ENCODE results near the gene NKAIN2. TPM values are rescaled to one million over a fixed set of nuclear protein-coding genes. Genes with fewer than 3 reads are reported as not detected.
"Not testable (repeated sequence)": the region's sequence is repeated elsewhere in the genome, so short reads cannot be mapped to it uniquely, and the experiment has no call there.

The NKAIN2 gene
- polyA plus RNA-seq, 1 donor = 6.4 TPM

DNA sequence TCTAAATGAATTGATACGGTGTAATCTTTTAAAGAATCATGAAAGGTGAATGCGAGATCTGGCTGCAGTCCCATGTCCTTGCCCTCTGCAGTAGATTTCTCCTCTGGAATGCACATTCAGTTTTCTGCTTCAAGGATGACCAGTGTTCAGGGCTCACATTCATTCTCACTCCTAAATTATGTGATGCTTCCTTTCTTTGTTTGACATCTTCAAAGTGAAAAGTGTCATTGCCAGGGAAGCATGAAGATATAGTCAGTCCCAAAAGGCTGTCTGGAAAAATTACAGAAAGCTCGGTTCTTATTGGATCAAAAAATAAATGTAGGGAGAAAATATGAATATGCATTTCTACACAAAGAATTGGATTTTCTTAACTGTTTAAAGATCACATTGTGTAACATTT lies 395.6 kb downstream of the NKAIN2 start:
- no peak for DNase-seq (ENCODE audit: low read depth)

DNA sequence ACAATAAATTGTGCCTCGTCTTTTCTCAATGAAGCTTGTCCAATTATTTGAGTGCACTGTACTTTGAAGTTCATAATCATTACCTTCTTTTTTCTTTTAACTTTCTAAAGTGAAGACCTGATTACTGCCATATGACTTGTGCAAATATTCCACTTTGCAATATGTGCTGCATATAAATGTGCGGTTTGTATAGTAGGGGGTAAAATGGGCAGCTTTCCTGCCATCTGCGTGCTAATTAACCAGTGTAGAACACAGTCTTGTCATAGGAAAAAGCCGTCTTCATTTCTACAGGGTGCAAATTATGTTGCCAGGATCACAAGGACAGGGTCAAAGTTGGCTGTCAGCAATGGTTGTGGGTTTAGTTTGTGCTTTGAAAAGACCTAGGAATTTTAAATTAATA lies 397.0 kb downstream of the NKAIN2 start:
- DNase-seq (ENCODE audit: low read depth) = no peak

DNA sequence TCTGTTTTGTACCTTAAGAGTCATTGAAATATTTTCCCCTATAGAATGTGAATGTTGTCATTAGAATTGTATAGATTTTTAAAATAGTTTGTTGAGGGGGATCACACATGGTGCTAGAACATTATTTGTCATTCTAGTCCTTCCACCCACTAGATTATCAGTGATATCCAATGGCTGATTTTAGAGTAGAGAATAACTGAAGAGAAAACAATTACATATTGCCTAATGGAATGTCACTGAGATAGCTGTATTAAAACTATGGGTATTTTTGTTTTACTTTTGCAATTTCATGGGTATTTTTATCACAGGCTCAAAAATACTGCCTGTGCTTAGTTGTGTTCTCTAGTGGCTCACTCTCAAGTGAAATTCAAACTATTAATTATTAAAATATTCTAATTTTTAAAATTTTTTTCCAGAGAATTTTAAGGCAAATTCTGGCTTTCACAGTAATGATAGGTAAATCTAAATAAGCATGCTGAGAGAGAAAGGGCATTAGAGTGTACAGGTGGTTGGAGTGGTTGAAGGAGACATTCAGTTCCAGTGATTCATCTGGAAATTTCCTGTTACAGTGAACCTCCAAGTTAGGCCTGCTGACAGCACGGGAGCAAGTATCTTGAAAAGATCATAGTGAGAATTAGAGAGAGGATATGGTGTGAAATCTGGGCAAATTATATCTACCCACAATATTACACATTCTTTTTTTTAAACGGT lies 399.6 kb downstream of the NKAIN2 start:
- DNase-seq (ENCODE audit: low read depth) = no peak

- no peak for DNase-seq (ENCODE audit: low read depth)
Observed at GRCh38 chr6:124203812-124204167, 400.1 kb downstream of the NKAIN2 start.

DNA sequence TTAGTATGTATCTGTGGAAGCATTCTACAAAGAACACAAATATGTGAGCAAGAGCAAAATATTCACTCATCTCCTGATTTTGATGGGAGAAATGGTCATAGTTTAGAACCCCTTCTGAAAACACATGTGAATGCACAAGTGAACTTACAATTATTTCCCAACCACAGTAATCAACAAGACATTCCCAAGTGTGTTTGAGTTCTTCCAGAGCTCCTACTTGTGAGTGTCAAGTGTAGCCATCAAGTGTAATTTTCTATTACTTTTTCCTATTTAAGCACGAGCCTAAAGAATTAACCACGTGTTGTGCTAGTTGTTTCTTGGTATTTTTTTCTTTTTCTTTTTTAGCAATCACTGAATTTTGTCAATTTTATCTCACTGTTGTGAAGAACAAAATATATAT lies 402.3 kb downstream of the NKAIN2 start:
- no peak for DNase-seq (ENCODE audit: low read depth)

DNA sequence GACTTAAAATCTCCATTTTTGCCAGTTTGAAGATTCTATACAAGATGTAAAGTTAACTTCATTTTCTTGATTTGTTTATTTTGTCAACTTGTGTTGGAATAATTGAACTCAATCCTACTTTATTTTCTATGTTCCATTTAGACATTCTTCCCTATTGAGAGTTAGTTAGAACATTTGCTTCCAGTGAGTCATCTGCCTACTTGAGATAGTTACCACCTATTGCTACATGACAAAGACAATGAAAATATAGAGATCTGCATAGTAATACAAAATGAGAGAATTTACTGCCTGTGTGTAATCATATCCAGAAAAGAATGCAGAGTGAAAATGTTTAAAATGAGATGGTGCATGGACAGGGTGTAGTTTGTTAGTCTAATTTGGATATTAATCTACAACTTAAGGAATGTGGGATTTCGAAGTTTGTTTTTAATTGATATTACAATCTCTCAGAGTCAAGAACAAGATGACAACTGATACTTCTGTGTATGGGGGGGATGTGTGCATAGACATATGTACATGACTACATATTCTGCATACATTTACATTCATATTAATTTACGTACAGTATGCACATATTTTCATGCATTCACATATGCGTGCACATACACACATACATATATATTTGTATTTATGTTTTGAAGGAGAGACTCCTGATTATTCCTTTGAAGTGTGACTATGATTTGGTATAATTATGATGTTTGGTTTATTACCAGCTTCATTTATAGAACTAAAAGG lies 420.1 kb downstream of the NKAIN2 start:
- no peak for DNase-seq (ENCODE audit: low read depth)

DNA sequence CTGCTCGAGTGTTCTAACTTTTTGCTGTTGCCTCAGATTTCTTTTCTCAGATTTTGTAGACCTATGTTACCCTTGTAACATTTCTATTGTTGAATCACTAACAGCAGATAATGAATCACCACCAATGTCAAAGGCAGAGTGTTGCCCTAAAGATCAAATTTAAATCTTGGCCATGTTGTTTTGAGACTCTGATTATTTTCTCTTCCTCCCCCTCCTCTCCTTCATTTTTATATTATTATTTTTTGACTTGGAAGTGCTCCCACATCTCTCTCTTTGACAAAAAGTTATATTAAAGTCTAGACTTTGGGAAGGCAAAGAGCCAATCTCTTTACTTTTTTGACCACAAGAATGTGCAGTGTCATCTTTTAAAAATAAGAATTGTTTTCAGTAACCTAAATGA lies 422.7 kb downstream of the NKAIN2 start:
- no peak for DNase-seq (ENCODE audit: low read depth)

DNA sequence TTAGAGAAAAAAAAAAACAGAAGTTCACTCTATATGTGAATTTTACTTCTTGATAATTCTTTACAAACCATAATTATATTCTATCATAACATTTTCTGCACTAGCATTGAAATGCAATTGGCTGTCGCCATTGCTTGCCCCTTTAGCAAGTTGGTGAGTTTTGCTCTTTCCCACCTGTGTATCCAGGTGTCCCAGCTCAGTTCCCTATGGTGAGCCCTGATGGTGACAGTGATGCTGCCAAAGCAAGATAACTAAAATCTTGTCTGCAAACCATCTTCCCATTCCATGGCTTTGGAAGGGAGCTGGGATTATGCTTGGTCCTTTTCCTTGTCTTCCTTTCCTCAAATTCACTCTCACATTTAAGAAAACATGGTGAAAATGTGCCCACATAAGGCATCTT lies 429.6 kb downstream of the NKAIN2 start:
- DNase-seq (ENCODE audit: low read depth) = no peak

DNA sequence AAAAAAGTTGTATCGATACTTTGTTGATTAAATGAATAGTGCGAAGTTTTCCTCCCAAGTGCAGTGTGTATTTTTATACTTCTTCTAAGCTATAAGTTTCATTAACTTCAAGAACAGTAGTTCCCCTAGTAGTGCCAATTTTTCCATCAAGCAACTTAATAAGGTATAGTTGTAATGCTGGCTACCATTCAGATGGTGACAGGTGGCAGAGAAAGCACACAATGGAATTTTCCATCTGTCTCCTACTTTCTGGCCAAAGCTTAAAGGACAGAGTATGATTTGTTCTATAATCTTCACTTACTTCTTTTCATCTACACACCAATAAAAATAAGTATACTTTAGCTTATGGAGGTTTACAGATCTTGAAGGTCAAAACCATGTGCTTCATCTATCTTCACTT lies 431.1 kb downstream of the NKAIN2 start:
- no peak for DNase-seq (ENCODE audit: low read depth)

DNA sequence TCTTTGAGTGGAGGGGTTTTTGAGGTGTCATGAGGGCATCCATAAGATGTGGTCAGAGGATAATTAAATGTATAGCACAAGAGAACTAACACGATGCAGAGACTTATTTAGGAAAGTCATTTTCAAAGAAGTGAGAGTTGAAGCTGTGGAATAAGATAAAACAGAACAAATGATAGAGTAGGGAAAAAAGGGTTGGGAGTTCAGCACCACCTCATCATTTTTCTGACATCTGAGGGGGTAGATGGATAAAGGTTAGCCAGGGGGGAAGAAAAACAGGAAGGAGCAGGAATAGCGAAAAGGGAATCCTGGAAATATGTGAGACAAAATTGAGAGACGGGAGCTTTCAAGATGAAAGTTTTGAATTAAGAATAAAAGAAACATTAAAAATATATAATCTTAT lies 434.2 kb downstream of the NKAIN2 start:
- DNase-seq (ENCODE audit: low read depth) = no peak

DNA sequence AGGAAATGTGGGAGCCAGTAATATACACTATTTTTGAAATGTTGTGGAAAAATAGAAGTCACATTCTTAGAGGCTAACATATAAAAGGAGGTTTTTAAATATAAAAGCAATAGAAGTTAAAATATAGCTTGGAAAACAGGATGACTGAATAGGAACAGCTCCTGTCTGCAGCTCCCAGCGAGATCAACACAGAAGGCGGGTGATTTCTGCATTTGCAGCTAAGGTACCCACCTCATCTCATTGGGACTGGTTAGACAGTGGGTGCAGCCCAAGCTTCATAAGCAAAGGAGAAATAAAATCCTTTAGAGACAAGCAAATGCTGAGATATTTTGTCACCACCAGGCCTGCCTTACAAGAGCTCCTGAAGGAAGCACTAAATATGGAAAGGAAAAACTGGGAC lies 434.7 kb downstream of the NKAIN2 start:
- DNase-seq (ENCODE audit: low read depth) = not testable (repeated sequence)

- DNase-seq (ENCODE audit: low read depth) = no peak
Observed at GRCh38 chr6:124254941-124255685, 451.4 kb downstream of the NKAIN2 start.

DNA sequence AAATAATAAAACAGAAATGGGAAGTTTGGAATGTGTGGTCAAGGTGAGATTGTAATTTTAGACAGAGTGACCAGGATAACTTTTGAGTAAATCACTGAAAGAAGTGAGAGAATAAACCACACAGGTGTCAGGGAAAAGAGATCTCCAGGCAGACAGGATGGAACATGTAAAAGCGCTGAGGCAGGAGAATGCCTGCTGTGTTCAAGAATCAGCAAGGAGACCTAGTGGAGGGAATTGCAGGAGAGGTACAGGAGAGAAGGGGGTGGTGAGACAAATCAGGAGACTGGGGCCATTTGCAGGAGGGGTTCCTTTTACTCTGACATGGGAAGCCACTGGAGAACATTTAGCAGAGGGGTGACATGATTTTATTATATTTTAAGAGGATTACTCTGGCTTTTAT lies 456.7 kb downstream of the NKAIN2 start:
- no peak for DNase-seq (ENCODE audit: low read depth)

- DNase-seq (ENCODE audit: low read depth) = no peak
Observed at GRCh38 chr6:124269733-124270132, 466.1 kb downstream of the NKAIN2 start.

DNA sequence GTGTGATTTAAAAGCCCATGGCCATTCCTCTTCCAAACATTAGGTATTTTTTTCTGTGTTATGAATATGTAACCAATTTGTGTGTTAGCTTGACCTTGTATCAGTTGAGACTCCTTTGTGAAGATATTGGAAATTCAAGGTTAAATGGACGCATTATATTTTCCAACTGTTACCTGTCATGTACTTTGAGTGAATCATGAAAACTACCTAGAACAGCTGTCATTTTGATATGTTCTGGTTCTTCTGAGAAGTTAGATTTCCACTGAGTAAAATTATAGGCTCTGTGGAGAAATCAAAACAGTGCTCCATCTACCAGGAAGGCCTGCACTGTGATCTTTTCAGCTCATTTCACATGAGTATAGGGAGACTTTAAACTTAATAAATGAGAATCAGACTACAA lies 470.0 kb downstream of the NKAIN2 start:
- no peak for DNase-seq (ENCODE audit: low read depth)

GRCh38 chr6:124282541-124282940 lies 478.9 kb downstream of the NKAIN2 start:
- no peak for DNase-seq (ENCODE audit: low read depth)

DNA sequence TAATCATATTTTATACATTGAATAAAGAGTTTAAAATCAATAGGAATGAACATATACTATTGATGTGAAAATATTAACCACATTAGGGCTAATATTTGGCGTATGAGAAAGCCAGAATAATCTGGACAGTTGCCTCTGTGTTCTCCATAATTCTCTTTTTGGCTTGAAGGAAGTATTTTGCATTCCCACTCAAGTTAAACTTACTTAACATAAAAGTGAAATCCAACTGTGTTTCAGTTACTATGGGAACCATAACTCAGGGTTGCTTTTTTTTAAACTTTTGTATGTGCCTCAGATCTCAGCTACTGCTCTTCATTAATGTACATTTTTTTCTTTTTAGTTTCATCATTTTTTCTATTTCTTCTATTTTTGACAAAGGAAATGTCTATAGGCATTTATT lies 479.8 kb downstream of the NKAIN2 start:
- DNase-seq (ENCODE audit: low read depth) = peak; percentile 4

DNA sequence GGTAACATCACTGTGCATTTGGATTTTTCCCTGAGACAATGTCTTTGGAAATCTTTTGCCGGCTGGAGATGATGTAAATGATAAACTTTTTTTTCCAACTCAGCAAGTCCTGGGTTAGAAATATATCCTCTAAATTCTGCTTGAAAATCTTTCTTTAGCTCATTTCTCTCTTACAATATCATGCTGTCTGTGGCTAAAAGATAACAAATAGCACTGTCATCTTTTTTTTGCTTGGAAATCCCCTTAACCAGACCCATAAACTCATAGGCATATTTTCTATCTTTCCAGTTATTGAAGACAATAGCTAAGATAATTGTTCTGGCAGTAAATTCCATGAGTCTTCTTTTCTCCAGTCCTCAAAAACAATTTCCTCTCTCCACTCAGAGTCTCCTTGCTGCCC lies 481.5 kb downstream of the NKAIN2 start:
- DNase-seq (ENCODE audit: low read depth) = no peak

- DNase-seq (ENCODE audit: low read depth) = no peak
Observed at GRCh38 chr6:124294574-124295200, 491.0 kb downstream of the NKAIN2 start.

DNA sequence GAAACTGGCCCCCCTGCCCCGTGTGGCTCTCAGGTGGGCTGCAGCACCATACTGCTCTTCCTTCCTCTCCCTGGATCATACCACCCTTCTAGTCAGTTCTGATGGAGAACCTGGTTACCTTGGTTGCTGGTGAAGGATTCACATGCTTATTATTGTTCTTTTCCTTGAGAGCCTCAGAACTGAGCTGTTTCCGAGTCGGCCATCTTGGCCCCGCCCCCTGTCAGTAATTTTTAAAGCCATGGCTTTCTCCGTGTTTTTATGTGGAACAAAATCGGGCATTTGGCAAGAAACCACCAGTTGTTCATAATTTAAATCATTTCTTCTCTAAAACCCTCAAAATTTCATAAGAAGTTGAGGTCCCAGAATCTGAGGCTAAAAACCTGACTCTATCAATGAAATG lies 493.8 kb downstream of the NKAIN2 start:
- no peak for DNase-seq (ENCODE audit: low read depth)

DNA sequence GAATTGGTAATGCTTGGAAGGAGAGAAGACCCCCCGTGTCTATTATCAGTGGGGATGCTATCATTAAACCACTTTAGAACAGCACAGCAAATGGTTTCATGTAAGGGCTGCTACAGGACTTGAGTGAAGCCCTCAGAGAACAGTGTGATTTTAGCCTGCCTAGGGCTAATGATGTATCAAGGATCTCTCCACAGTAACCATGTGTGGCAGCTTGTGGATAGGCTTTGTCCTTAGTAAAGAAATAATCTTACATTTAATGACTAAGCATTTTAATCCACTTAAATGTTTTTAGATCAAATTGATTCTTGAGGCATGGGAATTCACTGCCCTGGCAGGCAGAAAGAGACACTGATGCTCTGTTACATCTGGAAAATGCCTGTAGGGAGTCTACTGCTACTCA lies 495.1 kb downstream of the NKAIN2 start:
- DNase-seq (ENCODE audit: low read depth) = no peak

DNA sequence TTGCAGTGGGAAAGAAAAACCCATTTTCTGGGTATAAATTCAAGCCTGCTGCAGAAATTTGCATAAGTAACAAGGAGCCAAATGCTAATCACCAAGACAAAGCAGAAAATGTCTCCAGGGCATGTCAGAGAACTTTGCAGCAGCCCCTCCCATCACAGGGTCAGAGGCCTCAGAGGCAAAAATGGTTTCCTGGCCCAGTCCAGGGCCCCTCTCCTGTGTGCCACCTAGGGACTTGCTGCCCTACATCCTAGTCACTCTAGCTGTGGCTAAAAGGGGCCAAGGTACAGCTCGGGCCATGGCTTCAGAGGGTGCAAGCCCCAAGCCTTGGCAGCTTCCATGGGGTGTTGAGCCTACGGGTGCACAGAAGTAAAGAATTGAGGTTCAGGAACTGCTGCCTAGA lies 497.2 kb downstream of the NKAIN2 start:
- not testable (repeated sequence) for DNase-seq (ENCODE audit: low read depth)
